NAMALWA (cell line): ENCODE results near the gene HOXB3.
A peak's percentile ranks its signal among the peaks of the same experiment; 100 is the strongest.

Experiments
- DNase-seq: peaks from one replicate; pipeline ENCODE4 v3.0.0-alpha.2; 2015; ENCODE audit warnings: low spot score

The HOXB3 gene

DNA sequence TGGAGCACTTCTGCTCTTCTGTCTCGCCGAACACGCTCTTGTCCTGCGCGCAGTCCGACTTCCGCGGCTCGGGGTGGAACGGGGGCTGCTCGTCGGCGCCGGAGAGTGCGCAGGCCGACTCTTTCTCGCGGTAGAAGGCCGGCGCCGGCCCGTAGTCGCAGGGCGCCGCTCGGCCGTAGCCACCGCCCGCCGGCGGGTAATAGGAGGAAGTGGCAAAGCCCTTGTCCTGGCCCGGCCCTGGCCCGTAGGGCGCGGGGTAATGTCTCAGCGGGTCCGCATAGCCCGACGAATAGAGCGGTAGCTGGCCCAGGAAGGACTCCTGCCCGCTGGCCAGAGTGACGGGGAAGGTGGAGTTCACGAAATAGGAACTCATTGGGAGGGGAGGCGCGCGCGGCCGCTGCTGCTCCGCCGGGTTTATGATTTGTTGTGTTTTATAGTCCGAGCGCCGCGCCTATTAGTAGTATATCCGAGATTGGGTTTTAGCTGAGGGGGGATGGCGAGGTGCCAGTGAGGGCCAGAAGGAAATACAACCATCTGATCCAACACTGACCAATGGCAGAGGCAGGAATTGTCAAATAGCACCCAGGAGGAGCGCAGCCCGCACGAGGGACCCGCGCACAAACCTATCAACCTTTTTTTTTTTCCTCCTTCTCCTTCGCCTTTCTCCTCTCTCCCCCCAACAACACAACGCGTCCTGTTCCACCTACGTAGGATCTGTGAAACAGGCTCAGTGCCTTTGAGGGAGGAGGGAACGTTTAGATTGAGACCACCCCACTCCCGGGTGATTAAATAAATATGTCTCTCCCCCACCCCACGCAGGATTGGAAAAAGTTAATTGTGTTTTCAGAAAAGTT, 8.0 kb upstream of the HOXB3 start:
- DNase-seq = no peak

DNA sequence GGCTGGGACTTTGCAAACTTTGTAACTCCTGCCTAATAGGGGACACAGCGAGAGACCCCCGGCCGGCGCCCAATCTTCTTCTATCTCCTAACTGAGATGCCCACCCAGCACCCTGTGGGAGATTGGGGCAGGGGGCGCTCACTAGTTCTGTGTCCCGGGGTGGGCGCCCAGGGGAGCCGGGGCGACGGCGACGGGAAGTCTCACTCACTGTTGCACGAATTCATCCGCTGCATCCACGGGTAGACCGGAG, 7.4 kb upstream of the HOXB3 start:
- no peak for DNase-seq

DNA sequence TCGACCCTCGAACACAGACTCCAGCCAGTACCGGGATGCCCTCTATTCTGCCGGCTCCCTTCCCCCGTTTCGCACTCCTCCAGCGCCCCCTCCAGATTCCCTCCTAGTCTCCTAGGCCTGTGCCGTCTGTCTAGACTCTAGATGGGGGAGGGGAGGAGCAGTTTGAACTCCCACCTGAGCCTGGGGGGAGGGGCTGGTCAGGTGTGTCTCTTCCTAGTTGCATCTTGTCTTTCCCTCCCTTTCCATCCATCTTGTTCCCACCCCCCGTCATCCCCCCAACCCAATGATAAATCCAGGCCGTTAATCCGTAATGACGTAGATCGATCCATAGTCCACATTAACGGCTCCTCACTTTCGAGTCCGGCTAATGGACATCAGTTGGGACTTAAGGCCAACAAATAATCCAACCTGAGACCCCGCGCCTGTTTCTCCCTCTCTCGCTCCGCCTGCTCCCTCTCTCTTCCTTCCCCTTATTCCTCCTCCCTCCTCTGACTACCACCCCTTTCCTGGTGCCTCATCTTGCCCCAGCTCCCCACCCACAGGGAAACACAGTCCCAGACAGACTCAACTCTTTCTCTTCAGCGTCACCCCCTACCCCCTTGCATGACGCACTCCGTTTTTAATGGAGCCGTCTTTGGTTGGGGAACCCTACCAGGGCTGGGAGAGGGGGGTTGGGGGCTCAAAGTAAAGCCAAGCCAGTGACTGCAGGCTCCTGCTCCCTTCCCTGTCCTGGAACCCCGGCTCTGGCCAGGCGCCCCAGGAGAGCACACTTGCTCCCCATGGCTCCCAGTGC, 6.9 kb upstream of the HOXB3 start:
- DNase-seq = no peak

DNA sequence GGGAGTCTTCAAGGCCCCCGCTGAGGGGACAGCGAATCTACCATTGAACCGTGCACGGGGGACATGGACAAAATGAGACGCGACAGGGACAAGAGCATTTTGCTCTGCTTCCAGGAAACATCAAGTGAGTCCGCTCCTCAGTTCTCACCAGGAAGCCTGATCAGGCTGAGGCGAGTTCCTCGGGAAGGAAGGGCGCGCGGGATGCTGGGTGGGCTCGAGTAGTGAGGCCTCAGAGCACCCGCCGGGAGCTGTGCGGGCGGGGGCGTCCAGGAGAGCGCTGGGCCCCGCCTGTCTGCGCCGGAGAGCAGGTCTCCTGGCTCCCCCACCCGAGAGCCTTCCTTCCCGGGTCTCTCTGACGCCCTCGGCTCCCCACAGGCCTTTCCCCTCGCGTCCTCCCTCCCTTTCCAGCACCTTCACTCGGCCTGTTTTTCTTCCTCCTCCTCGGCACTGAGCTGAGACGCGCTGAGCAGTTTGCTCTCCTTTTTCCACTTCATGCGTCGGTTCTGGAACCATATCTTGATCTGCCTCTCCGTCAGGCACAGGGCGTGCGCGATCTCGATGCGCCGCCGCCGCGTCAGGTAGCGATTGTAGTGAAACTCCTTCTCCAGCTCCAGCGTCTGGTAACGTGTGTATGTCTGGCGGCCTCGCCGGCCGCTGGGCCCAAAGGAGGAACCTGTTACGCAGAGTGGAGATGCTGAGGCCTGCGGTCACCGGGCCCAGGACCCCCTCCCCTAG, 6.1 kb upstream of the HOXB3 start:
- no peak for DNase-seq

DNA sequence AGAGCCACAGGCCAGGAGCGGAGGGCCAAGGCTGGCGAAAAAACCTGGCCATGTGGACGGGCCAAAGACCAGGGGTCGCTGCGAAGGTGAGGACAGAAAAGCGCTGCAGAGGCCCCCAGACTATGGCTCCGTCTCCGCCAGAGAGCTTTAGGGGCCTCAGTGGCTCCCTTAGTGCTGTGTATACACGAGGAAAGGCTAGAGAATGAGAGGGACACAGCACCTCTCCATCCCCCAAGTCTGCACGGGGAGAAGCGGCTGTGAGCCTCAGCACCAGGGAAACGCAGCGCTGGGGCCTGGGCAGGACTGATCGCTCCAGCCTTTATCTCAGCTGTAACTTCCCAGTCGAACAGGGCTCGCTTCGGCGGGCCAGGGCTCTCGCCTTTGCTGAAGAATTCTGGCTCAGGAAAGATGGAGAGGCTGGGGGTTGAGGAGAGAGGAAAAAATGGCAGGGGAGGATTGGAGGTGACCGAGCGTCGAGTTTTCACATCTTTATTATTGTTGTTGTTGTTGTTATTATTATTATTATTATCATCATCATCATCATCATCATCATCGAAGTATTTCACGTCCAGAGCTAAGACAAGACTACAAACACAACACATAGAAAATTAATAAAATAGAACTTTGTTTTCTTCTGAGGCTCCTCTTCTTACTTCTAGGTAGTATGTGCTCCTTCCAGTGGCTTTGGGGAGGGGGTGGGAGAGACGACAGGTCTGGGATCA, 5.4 kb upstream of the HOXB3 start:
- DNase-seq = no peak

DNA sequence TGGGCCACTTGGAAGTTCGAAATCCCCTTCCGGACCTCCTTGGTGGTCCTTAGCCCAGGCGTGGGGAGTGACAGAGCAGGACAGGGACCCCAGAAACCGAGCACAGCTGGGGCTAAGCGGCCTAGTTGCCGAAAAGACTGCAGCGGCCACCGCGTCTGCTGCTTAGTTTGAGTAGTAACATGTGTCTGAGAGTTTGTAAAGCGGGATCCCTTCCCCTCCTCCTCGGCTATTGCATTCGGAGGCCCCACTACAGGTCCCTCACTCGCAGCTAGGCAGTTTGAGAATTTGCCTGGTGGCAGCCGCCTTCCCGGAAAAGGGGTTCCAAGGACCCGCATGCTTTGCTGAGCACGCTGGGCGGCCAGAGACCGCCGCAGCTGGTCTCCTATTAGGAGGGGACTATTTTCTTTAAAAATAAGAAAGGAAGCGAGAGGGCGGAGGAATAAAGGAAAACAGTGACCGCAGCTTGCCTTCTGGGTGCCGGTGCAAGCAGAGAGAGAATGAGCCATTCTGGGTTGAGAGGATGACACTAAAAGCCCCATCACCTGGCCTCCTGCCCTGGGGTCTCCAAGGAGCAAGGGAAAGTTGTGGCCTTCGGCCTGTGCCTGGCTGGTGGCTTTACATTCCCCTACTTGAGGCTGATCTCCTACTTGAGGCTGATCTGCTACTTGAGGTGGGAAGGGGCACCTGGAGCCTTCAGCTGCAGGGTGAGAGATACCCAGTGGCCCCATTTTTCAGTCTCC, 4.7 kb upstream of the HOXB3 start:
- DNase-seq = no peak

DNA sequence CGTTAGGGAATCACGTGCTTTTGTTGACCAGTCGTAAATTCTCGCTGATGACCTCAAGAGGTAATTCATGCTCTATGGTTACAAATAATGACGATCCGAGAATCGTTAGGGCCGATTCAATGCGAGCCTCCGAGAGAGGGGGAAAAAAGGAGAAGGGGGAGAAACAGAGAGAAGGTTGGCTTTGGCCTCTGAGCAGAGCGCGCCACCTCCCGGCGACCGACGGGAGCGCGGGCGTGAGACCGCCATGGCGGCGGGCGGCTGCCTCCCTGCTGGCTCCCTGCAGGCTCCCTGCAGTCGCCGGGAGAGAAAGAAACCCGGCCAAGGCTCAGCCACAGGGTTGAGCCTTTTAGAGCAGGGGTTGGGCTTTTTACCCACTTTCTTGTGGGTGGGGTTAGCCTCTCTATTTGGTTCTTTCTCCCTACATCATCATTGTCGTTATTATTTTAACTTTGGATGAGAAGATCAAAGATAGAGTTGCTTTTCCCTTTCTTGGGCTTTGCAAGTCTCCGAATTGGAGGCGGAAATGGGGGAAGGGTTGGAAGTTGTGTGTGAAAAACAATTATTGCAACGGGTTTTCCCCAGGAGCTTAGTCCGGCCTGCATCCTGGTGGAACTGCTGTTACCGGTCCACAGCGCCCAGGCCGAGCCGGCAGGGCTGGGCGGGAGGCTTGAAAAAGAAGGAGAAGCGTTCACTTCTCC, 3.9 kb upstream of the HOXB3 start:
- DNase-seq = peak; percentile 84

DNA sequence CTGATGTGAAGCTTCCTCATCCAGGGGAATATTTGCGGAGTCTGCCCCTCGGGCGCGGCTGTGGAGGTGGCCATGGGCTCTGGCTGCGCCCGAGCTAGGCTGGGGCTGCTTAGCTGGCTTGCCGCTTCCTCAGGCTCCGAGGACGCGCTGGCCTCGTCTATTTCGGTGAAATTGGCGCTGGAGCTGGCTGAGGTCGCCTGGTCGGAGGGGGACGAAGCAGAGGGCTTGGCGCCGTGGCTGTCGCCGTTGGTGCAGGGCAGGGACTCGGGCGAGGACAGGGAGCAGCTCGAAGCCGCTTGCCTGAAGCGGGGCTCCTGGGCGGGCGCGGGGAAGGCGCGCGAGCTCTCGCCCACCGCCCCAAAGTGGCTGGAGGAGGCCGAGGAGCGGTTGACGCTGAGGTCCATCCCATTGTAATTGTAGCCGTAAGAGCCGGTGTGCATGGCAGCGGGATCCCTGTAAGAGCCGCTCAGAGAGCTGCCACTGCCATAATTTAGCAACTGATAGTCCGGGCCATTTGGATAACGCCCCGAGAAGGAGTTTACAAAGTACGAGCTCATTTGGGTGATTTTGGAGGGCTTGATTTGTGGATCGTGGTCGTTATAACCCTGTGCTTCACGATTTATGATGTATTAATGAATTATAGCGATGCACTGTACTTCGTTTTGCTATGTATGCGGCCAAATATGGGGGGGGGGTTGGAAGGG, 3.2 kb upstream of the HOXB3 start, which contains the start of gene HOXB5:
TSS of gene HOXB5 (minus strand) at position 654 of the 704 bp plus-strand sequence. CDS start at position 557, 97 bp downstream.
- DNase-seq = no peak

DNA sequence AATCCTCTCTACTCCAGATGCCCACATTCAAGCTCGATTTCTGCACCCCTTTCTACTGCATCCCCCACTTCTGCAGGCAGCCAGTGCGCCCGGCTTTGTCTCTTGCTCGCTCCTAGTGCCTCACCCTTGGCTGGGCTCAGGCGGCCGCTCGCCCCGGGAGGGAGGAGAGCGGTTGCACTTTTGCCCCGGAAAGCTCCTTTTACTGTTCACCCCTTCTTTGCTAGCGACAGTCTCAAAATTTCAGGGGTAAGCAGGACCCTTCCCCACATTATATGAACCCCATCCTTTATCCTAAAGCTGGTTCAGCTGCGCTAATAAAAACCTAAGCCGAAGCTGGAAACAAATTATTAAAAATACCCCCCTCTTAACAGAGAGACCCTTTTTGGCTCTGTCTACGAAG, 2.5 kb upstream of the HOXB3 start:
- no peak for DNase-seq

DNA sequence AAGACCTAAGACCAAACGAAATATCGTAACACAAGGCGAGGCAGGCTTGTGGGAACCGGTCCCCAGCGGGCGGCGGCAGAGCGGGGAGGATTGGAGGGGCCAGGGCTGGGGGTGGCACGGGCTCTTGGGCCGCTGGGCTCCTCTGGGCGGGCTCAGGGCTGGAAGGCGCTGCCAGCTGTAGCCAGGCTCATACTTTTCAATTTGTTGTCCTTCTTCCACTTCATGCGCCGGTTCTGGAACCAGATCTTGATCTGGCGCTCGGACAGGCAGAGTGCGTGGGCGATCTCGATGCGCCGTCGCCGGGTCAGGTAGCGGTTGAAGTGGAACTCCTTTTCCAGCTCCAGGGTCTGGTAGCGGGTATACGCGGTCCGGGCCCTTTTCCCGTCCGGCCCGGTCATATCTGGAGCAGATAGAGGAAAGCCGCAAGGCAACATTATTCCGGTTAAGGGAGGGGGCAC, 2.0 kb upstream of the HOXB3 start:
- no peak for DNase-seq

DNA sequence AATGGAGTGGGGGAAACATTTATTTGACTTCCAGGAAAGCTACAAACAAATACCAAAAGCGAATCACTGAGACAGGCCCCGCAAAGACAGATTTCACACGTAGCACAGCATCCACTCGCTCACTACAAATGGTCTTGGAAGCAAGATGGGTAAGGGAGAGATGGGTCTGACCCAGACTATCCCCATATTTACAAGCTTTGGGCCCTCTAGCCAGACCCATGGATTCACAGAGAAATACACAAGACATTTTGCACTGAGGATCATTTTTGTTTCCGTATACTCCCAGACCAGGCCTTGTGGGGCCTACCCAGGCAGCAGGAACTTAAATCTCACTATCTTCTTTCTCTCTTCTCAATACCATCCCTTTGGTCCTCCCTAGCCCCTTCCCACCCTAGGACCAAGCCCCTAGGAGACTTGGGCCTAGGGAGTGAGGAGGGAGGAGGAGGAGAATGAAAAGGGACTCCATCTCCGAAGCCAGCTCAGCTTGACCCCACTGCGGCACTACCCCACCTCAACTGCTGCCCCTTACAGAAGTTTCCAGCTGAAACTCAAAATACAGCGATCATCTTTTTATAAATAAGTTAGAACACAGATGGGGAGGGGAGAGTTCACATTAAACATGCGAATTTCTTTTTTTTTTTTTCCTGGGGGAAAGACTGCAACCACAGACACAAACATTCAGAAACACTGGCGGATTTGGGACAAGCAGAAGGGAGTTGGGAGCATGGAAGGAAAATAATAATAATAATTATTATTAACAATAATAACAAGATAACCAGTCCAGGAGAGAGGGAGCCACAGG, 1.4 kb upstream of the HOXB3 start:
- no peak for DNase-seq

DNA sequence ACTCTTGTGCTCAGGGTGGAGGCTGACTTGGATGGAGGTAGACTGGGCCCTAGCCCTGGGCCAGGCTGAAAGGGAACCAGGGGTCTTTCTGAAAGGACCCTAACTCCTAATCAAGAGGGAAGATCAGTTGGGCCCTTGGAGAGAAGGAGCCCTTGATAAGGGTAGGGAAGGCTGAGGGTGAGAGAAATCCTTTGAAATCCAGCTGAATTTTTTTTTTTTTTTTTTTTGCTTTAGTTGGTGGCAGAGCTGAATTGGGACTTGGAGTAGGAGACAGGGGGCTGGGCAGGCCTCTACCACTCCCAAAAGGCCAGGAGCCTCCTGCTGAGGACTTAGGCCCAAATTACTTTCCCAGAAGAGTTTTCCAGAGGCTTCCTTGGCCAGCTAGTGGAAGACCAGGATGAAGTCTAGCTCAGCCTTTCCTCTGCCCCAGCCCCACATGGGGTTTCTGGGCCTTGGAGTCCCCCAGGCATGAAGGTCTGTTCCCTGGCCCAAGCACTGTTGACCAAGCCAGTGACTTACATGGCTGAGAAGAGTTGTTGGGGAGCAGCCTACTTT, 643 bp upstream of the HOXB3 start:
- no peak for DNase-seq

DNA sequence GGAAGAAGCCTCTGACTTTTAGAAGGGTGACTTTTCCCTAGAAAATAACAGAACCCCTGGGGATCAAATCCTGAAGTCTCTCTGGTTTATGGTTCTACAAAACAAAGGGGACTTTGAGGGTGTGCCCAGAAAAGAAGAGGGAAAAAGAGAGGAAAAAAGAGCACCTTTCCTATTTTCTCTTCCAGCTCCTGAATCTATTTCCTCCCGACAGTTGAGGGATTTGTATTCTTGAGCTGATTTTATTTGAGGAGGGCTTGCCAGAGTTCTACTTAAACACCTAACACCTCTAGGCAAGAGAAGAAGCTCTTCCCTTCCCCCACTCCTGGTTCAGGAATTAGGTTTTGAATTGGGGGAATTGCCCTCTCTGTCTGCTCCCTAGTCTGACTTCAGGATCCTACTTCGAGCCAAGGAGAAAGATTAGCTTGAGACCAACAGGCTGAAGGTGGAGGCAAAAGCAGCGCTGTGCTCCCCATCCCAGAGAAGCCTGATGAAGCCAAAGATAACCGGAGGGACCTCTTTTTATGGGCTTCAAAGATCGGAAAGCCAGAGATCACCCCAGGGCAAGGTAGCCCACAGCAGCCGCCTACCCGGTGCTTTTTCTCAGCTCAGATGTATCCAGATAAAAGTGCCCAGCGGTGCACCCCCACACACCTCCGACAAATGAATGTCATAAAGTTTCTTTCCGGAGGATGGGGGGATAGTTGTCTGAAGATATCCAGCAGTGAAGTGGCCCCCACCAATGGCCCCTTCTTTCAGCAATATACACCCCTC, 796 bp downstream of the HOXB3 start:
- DNase-seq = no peak

DNA sequence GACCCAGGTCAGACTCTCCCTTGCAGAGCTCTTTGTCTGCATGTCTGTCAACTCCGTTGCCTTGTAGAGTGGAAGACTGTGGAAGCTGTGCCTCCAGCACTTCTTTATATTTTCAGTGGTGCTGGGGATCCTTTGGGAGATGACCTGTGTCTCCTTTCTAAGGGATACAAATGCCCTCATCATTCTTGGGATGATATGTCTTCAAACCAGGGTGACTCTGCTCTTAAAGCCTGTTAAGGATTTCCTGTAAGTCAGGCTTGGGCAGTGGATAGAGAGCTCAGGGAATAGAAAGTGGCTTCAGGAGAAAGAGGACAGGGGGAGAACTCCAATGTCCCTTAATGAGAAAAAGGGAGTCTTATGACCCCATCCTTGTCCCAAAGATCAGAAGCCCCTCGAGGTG, 1.5 kb downstream of the HOXB3 start:
- DNase-seq = no peak

DNA sequence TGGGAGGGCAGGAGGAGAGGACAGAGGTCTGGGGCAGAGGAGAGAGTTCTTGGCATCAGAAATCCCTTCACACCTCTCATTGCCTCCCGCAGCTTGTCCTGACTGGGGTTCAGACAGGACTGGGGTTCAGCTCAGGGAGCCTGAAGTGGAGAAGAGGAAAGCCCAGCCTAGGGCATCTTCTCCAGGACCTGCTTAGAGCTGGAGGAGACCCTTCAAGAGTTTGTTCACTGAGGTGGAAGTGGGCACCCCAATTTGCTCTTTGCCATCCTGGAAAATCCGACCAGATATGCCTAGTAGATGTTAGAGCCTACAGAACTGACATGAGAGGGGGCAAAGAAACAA, 2.0 kb downstream of the HOXB3 start:
- no peak for DNase-seq

DNA sequence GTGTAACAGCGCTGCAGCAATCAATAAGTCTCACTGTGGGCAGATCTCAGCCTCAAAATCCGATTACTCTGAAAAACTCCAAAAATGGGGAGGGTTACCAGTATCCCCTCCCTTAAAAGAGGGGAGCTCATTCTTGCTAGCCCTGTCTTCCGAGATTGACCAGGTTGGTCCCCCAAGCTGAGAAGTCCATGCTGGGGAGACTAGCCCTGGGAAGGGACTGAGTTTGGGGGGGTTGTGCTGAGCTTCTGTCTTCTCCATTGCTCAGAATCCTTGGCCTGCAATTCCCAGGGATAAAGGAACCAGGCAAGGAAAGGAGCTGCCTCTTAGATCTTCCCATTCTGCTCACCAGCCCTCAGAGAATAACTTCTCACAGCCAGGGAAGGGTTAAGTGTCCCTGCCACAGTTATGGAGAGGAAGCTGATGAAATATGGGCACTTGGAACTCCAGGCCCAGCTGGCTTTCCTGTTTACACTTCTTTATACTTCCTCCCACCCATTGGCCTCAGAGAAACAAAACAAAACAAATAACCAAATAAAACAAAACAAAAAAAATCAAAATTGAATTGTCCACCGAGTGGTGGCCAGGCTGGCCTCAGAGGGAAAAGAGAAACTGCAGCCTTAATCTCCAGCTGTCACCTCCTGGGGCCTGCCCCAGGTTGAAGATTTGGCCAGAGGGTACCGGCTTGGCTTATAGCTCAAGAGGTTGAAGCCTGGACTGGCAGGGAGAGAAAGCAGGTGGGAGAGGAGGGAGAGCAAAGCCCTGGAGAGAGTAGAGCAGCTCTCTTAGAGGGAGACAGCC, 2.6 kb downstream of the HOXB3 start:
- DNase-seq = no peak
